Stimulated activated CD8-positive, alpha-beta memory T cell treated with anti-CD3 and anti-CD28 coated beads, Interleukin-7, amount 100 ng/mL, for 4 hours (primary cell): ENCODE data around the gene ZCCHC9.
"Not testable (repeated sequence)": the region's sequence is repeated elsewhere in the genome, so short reads cannot be mapped to it uniquely, and the experiment has no call there.

Source experiments
- DNase-seq, 2 donors: peaks; one replicate each; pipeline ENCODE4 v3.0.0-alpha.2; 2020; ENCODE audit warnings: low read depth in 2 of 2

Gene ZCCHC9, protein sequence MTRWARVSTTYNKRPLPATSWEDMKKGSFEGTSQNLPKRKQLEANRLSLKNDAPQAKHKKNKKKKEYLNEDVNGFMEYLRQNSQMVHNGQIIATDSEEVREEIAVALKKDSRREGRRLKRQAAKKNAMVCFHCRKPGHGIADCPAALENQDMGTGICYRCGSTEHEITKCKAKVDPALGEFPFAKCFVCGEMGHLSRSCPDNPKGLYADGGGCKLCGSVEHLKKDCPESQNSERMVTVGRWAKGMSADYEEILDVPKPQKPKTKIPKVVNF

DNA sequence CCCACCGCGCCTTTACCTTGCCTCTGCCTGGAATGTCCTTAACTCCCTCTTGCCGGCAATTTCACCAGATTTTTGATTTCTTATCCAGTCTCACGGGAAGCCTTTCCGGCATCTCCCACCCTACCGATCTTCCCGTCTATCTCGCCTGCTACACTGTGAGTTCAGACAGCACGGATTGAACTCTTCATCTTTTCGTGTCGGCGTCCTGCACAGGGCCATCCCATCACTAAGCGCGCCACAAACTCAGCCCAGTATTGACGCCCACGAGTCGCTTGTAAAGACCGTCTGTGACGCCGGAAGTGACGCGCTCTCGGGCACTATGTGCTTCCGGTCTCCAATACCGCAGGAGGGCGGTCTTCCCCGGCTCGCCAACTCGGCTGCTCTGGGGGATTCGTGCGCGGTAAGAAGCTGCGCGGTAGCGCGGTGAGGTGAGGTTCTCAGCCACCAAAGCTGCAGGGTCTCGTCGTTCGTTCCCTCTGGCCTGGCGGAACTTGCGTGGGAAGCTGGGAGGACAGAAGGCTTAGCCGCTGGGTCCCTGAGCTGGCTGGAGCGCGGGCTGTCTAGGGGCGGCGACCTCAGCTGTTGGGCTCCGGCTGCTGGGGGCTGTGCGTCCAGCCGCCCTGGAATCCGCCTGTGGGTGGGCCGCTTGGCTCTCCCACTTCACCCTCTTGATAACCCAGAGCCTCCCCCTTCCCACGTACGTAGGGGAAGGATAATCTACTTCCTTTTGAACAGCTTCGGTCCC lies at the start of gene ZCCHC9:
Gene ZCCHC9 (plus strand): TSS at position 317 of the 745 bp plus-strand sequence. CDS start 3,171 bp downstream, outside the sequence.
- DNase-seq, result peak; percentile 88 to 89

DNA sequence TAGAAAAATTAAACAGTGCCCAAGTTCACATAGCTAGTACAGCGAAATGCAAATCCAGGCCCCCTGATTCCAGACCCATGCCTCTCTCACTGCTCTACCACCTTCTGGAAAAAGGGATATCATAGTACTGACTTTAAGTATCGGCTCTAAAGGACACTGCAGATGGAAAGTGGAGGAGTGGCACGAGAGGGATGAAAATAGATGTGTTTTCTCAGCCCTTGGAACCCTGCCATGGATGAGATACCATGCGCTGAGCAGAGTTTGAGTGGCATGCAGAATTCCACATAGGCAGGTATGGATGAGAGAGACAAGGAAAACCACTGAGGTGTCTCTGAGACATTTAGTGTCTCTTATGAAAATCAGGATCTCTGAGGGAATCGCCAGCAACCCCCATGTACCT lies 49.5 kb upstream of the ZCCHC9 start:
- no peak for DNase-seq

DNA sequence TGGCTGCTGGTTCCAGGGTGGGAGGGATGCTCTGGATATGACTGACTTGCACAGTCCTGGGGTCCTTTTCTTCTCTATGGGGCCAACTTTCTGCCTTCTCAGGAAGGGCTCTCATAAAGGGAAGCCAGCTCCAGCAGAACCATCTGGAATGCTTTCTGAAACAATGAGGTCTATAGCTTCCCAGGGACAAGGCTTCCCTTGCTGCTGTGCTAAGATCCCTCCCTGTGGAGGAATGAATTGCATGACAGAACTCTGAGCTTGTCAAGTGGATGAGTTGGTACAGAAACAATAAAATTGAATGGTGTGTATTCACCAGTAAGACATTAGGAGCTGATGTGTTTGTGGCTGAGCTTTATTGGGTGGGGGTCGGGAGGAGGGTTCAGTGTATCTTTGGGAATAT lies 48.5 kb upstream of the ZCCHC9 start:
- no peak for DNase-seq

DNA sequence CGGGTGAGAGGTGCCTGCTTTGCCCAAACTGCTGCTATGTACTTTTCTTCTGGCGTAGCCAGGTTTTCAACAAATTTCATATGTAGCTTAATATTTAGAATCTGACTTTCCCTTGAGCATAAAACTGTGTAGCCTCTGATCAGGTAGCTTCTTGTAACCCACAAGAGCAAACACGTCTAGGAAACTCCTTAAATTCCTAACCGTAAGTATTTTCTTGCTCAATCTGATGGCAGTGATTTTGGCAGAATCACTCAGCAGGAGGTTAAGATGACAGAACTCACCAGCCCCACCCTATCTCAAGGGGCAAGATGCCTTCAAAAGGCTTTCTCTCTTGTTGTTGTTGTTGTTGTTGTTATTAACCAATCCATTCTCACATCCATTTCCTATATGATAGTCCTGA lies 47.5 kb upstream of the ZCCHC9 start:
- no peak for DNase-seq

DNA sequence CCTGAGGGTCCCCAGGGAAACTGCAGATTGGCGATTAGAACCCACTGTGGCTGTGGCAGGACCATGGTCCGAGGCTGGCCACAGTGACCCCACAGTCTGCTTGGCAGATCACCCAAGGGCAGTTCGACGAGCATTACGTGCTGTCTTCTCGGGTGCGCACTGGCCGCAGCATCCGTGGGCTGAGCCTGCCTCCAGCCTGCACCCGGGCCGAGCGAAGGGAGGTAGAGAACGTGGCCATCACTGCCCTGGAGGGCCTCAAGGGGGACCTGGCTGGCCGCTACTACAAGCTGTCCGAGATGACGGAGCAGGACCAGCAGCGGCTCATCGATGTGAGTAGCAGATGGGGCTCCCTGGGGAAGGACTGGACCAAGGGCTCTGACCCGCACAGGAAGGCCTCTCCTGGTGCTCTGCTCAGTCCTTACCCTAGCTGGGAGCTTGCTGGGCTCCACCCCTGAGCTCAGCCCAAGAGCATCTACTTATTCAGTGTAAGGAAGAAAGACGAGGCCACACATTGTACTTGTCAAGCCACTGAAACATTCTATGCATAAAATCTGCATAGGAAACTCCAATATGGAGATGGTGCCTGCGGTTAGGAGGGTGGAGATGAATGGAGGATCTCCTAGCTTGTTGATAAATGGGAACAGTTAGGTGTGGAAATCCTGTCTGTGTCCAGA lies 46.4 kb upstream of the ZCCHC9 start:
- no peak for DNase-seq

DNA sequence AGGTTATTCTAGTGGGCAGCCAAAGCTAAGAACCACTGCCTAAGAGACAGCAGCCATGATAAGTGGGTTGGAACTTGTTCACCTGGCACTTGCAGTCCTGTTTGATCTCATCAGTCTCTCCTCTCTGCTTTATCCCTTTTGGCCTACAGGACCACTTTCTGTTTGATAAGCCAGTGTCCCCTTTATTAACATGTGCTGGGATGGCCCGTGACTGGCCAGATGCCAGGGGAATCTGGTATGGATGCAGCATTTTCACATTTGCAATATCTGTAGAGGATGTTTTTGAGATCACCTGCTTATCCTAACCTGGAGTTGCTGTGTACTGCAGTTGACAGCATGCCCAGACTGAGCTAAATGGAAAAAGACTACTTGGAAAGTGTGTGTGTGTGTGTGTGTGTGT lies 44.6 kb upstream of the ZCCHC9 start:
- no peak for DNase-seq

DNA sequence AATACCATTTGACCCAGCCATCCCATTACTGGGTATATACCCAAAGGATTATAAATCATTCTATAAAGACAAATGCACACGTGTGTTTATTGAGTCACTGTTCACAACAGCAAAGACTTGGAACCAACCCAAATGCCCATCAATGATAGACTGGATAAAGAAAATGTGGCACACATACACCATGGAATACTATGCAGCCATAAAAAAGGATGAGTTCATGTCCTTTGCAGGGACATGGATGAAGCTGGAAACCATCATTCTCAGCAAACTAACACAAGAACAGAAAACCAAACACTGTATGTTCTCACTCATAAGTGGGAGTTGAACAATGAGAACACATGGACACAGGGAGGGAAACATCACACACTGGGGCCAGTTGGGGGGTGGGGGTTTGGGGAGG lies 38.6 kb upstream of the ZCCHC9 start:
- not testable (repeated sequence) for DNase-seq

DNA sequence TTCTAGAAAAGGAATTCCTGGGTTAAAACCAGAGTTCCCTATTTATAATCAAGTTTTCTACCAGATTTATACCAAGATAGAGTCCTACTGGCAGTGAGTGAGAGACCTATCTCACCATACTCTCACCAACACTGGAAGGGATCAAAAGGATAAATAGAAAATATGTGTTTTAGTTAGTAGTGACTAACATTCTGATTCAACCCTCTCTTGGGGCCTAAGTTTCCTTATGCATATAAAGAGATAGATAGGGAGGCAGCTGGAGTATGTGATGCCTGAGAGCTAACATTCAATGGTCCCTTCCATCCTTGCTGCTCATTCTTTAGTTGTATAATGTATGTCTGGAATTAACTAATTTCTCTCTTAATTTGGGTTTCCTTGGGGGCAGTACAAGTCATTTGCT lies 36.3 kb upstream of the ZCCHC9 start:
- no peak for DNase-seq

DNA sequence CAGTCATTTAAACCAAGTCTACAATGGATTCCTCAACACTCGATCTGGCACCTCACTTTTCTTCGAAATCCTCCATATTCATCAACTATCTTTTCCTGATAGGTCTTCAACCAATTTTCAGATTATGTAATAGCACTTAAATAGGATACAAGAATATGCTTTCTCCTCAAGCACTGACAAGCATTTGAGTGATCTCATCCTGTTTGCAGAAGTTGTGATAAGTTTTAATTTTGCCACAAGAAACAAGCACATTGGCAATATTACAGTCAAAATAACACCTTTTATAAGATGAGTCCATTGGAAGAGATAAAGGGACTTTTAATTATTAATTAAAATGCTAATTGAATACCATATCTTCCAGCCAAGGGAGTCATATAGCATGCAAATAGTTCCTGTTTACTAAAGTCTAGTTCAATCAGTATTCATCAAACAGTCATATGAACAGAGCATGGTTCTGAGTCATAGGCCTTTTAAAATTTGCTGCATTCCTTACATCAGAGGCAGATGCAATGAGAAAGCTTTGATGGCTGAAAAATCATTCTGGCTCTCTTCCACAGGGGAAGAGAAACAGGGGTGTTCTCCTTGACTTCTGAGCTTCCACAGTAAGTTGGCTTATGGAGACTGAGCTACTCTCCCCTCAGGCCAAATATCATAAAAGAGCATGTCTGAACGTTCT lies 32.7 kb upstream of the ZCCHC9 start:
- DNase-seq, result no peak

DNA sequence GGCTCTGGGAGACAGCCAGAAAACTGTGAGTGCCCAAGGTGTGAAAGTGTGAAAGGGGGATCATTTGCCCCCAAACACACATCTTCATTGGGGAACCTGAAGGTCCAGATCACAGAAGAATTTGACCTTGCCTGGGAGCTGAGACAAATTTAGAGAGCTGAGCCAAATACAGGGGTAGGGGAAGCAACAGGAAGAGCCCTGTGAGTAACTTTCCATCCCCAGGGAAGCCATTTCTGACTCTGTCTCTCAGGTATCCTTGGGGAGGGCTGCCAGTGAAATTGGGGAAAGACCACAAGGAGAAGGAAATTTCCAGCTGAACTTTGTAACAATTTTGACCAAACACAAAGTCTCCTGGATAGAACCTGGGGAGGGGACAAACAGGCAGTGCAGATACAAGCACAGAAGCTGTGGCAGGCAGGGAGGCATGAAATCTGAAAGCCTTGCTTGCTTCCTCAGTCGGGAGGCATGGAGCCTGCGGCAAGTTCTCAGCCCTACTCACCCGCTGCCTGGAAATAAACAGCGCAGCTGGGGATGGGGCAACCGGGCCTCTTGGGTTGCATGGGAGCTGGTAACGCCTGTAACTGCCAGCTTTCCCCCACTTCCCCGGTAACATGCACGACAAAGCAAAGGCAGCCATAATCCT lies 31.5 kb upstream of the ZCCHC9 start:
- DNase-seq, result no peak

DNA sequence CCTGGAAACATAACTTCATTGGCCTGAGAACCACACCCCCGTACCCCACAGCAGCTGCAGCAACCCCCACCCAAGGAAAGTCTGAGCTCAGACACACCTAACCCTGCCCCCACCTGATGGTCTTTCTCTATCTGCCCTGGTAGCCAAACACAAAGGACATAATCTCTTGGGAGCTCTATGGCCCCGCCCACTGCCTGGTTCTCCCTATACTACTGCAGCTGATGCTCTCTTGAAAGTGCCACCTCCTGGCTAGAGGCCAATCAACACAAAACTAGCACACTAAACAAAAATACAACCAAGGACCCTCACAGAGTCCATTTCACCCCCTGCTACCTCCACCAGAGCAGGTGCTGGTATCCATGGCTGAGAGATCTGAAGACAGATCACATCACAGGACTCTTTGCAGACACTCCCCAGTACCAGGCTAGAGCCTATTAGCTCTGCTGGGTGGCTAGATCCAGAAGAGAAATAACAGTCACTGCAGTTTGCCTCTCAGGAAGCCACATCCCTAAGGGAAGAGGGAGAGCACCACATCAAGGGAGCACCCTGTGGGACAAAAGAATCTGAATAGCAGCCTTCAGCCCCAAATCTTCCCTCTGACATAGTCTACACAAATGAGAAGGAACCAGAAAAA lies 30.9 kb upstream of the ZCCHC9 start:
- not testable (repeated sequence) for DNase-seq

DNA sequence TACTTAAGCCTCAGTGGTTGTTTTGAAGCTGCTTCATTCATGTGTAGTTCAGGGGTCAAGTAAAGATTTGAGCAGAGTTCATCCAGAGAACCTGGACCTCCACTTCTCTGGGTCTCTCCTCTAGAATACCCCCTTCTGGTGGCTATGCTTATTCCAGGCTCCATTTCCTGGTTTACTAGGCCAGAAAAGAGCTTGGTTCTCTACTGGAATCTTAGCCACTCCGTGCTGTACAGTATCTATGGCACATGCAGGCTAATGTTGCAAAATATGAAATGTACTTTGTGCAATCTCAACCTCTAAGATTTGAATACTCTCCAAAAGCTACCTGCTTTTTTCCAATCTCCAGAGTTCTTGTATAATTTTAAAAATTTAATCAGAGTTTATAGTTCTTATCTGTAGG lies 17.4 kb upstream of the ZCCHC9 start:
- no peak for DNase-seq

DNA sequence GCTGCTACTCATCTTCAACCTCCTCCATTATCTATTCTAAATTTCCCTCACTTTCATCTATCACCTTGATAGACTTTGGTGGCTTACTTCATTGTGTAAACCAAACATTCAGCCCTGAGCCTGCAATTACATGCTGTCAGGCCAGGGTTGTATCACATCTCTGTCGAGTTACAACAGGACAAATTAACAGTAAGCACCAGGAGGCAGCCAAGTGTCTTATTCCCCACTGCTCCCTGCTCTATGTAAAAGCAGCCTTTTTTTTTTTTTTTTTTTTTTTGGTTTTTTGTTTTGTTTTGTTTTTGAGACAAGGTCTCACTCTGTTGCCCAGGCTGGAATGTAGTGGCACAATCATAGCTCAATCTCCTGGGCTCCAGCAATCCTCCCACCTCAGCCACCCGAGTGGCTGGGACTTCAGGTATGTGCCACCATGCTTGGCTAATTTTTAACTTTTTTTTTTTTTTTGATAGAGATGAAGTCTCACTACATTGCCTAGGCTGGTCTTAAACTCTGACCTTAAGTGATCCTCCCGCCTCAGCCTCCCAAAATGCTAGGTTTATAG lies 15.2 kb upstream of the ZCCHC9 start:
- no peak for DNase-seq

DNA sequence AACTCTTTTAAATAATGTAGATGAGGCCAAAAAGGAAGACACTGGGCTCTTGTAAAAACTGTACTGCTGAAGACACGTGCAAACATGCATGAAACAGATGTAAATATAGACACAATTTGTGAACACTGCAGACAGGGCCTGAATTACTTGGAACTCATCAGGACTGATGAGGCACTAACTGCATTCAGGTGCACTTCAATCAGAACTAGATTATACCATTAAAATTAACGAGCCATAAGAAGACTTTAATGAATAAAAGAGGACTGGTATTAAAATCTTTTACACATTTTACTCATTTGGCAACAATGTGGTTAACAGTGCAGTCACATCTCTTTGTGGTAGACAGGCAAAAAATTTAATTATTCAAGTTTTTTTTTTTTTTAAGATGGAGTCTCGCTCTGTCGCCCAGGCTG lies 13.4 kb upstream of the ZCCHC9 start:
- no peak for DNase-seq

DNA sequence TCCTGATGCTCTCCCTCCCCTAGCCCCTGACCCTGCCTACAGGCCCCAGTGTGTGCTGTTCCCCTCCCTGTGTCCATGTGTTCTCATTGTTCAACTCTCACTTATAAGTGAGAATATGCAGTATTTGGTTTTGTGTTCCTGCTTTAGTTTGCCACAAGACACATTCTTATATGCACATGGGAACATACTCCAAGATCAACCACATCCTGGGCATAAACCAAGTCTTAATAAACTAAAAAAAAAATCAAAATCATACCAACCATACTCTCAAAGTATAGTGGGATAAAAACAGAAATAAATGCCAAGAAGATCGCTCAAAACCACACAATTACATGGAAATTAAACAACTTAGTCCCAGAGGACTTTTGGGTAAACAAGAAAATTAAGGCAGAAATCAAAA lies 11.2 kb upstream of the ZCCHC9 start:
- DNase-seq, result no peak

DNA sequence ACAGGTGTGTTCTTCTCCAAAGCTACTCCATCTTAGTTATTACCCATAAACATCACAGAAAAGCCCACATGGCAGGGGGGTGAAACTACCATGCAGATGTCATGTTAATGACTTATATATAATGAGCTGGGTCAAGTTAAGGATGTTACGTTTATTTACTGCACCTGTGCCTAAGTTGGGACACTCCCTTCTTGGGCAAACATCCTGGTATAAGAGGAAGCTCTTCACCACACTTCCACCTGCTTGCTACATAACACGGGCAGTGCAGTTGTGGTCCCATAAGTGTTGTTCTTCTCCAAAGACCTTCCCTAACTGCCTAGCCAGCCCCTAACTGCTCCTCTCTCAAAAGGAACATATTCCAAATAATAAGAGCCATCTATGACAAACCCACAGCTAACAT lies 9.3 kb upstream of the ZCCHC9 start:
- DNase-seq, result no peak

DNA sequence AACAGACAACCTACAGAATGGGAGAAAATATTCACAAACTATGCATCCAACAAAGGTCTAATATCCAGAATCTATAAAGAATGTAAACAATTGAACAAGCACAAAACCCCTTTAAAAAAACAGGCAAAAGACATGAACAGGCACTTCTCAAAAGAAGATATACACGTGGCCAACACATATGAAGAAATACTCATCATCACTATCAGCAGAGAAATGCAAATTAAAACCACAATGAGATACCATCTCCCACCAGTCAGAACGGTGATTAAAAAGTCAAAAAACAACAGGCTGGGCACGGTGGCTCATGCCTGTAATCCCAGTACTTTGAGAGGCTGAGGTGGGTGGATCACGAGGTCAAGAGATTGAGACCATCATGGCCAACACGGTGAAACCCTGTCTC lies 7.4 kb upstream of the ZCCHC9 start:
- DNase-seq, result not testable (repeated sequence)

DNA sequence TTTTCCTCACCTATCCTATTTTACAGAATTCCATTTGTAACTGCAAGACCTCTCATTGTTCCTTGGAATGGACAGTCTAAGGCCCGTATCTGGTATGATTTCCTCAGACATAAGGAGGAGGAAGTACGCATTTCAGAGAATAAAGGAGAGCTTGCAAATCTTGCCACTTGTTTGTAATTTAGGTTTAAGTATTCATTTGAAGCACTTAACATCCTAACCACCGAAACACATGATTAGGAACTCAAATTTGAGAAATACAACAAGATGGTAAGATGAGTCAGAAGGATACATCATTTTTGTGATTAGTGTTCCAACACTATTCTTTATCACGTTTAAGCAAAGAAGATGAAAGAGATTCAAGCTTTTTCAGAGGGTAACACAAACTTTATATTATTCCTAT lies 3.9 kb upstream of the ZCCHC9 start:
- DNase-seq, result no peak

DNA sequence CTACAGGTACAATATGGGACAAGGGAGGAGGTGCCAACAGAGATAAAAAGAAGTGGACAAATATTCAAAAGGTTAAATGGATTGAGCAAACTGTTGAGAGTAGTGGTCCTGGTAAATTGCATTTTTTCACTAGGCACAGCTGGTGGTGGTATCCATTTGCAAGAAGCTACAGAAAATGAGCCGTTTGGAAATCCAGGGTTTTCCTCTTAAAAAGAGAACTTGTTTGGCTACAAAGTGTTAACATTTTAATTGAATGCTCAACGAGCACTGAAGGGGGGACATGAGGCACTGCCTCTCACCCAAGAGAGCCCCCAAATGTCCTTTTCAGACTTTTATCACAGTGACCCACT lies 491 bp upstream of the ZCCHC9 start:
- no peak for DNase-seq

DNA sequence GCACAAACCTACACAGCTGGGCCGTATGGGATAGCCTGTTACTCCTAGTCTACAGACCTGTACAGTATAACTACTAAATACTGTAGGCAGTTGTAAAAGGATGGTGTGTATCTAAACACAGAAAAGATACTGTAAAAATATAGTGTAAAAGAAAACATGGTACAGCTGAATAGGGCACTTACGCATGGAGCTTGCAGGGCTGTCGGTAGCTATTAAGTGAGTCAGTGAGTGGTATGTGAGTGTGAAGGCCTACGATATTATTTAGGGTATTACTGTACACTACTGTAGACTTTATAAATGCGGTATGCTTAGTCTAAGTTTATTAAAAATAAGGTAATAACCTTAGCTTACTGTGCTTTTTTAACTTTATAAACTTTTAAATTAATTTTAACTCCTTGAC lies 1.2 kb downstream of the ZCCHC9 start:
- no peak for DNase-seq

DNA sequence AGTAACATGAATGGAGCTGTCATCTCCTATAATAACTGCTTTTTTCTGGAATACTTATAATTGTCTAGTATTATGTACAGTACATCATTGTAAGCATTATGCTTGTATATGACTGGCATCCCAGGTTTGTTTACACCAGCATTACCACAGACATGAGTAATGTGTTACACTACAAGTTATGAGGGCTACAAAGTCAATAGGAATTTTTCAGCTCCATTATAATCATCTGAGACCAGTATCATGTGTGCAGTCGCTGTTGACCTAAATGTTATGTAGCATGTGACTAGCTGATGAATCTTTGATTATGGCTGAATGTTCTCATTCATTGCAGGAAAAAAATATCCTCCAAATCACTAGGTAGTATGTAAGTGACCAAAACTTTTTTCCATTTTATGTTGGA lies 2.2 kb downstream of the ZCCHC9 start:
- no peak for DNase-seq
